Heart left ventricle (tissue), 16 donors: ENCODE results near the gene YY1AP1. TPM values are rescaled to one million over a fixed set of nuclear protein-coding genes. Genes with fewer than 3 reads are reported as not detected.
"Not testable (repeated sequence)": the region's sequence is repeated elsewhere in the genome, so short reads cannot be mapped to it uniquely, and the experiment has no call there.

Experiments used
- ATAC-seq, 4 donors: fragments of 200-7000 bp; cut with Tn5 transposase; one replicate each; pipeline ENCODE4 v1.9.1; 2020 to 2022; ENCODE audit warnings: moderate library complexity in 4 of 4, mild to moderate bottlenecking in 3 of 4, moderate number of reproducible peaks in 1 of 4
- DNase-seq, 5 donors: peaks; one replicate each; pipeline ENCODE4 v3.0.0-alpha.2; 2020
- H3K27ac ChIP-seq, 12 donors: fragments of 200-600 bp; sonication (generic) in 4 of 12; one replicate each; pipeline versions ENCODE4 v1.5.0 to v1.8.0; 2016 to 2022; ENCODE audit warnings: mild to moderate bottlenecking in 2 of 12
- H3K27me3 ChIP-seq, 9 donors: fragments of 200-600 bp; sonication (generic) in 2 of 9; one replicate each; pipeline versions ENCODE4 v1.5.1 to v1.8.0; 2016 to 2022; ENCODE audit warnings: mild to moderate bottlenecking in 3 of 9
- H3K36me3 ChIP-seq, 9 donors: fragments of 200-600 bp; sonication (generic) in 2 of 9; one replicate each; pipeline versions ENCODE4 v1.5.0 to v1.8.0; 2018 to 2022; ENCODE audit warnings: mild to moderate bottlenecking in 2 of 9
- H3K4me1 ChIP-seq, 12 donors: fragments of 200-600 bp; sonication (generic) in 4 of 12; one replicate each; pipeline versions ENCODE4 v1.5.0 to v1.8.0; 2016 to 2022; ENCODE audit warnings: mild to moderate bottlenecking in 3 of 12
- H3K4me3 ChIP-seq, 12 donors: fragments of 200-600 bp; sonication (generic) in 4 of 12; one replicate each; pipeline versions ENCODE4 v1.5.0 to v1.8.0; 2017 to 2022; ENCODE audit warnings: mild to moderate bottlenecking in 9 of 12, moderate library complexity in 4 of 12
- H3K9me3 ChIP-seq, 12 donors: fragments of 200-600 bp; sonication (generic) in 4 of 12; one replicate each; pipeline versions ENCODE4 v1.5.0 to v1.8.0; 2016 to 2022; ENCODE audit warnings: mild to moderate bottlenecking in 1 of 12
- CTCF ChIP-seq, 12 donors: fragments of 200-600 bp; sonication (generic) in 4 of 12; IDR thresholded peaks; one replicate each; pipeline versions ENCODE4 v1.5.0 to v1.8.0; 2018 to 2022; ENCODE audit warnings: antibody characterized with exemption in 12 of 12, mild to moderate bottlenecking in 5 of 12
- POLR2A ChIP-seq, 2 donors: fragments of 450-650 bp; IDR thresholded peaks; one replicate each; pipeline ENCODE4 v1.6.1; 2017; ENCODE audit warnings: antibody characterized with exemption in 2 of 2, mild to moderate bottlenecking in 2 of 2, moderate library complexity in 2 of 2
- WGBS, 4 donors: extraction: QIAGEN DNeasy Blood & Tissue Kit in 2 of 4; methylation state at CpG; one replicate each; pipeline versions ENCODE4 v1.1.5 to v1.1.7; 2013 to 2018; 5-methylcytosine and 5-hydroxymethylcytosine counted together
- intact Hi-C, 10 donors: fragments of 100-400 bp; cut with DNase I; formaldehyde crosslinking; loops; one replicate each; pipeline versions ENCODE4 v1.11.1 to v1.14.2; 2022
- polyA plus RNA-seq, 2 donors: library from polyadenylated mRNA; stranded (reverse); fragments of 200-250 nt; gene quantifications; one replicate each; pipeline ENCODE4 v1.2.3, GENCODE V29; 2013
- total RNA-seq, 9 donors: library from RNA; depleted of rRNA in 2 of 9; stranded (reverse); fragments of >200 nt in 2 of 9; fragmentation: NEBNext Ultra II Directional in 3 of 9; extraction: Animal tissue kit (Norgen Biotek cat#: 25700) in 3 of 9; gene quantifications; one replicate each; pipeline versions ENCODE4 v1.1.0 to v1.2.4, GENCODE V29; 2016 to 2023
- donor health status: ischemic (EF 13 %, LVEDD 7.1; RV severe dilation, severe dysfunction).
- donor health status: healthy with polysubstance abuse.
- donor health status: DM: no; HTN: yes; CAD: no.
- donor health status: DM: no; HTN: no; CAD: no.
- donor health status: ischemic (EF 25% LVEDD 6.9; RV normal size, moderate dysfunction).
- donor health status: ischemic (EF 25% LVEDD 5.7; RV mildly dilated, moderate dysfunction).
- donor health status: healthy.
- donor health status: DM: yes; HTN: yes; CAD: no.
- donor health status: ischemic (EF 35%, LVEDD 5.7; RV mildly dilated, moderate dysfunction).
- donor health status: nonischemic (EF 11% LVEDD 7.7; RV severe dilation, severe dysfunction).
- donor health status: DM: yes; HTN: yes; CAD: no.
- donor health status: PGD.
- donor health status: ischemic (EF 29% LVEDD 5.4; RV normal size, mild dysfunction).
- donor health status: nonischemic (EF 23%, LVEDD 6.1; RV moderate dilation, normal function).

YY1AP1 gene
- total and polyA plus RNA-seq, 11 donors: 23.9 to 124 (median 63.7) TPM

DNA sequence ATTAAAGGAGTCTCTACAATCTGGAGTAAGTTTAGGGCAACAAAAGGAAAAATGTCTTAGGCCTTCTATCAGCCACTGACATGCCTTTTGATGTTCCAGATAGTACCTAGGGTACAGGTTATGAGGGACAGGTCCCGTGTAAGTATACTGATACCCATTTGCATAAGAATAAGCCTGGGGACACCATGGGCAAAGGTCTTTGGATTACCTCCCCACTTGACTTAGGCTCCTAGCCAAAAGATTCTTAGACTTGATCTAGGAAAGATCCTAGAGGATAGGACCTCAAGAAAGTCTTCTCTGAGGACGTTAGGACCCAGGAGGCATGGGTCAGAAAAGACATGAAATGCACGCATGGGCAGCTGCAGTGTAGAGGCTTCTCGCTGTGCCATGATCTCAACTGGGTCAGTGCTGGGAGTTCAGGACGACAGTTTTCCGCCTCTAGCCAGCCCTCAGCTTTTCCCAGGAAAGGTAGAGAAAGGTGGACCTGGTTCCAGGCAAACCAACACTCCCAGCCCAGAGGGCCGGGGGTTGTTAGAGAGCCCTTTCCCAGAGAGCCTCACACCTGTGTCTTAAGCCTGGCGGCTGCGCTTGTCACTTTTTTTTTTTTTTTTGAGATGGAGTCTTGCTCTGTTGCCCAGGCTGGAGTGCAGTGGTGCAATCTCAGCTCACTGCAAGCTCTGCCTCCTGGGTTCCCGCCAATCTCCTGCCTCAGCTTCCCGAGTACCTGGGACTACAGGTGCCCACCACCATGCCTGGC is 52.0 kb downstream of the YY1AP1 start:
- peak overlapping the region in 8 of 12 donors; percentile 2 to 63 (median 40) for H3K4me3 ChIP-seq
- no peak for TF ChIP-seq POLR2A (IDR thresholded peaks at IDR 0.05)
- no peak for TF ChIP-seq CTCF (IDR thresholded peaks at IDR 0.05)
- peak in 1 of 4 donors; percentile 22 for ATAC-seq
- H3K4me1 ChIP-seq: peaks cover 0 to 20% (median 0%) of the 10 kb centered on the region in 12 donors
- peak overlapping the region in 6 of 12 donors; percentile 7 to 84 (median 44) for H3K27ac ChIP-seq
- intact Hi-C loops: no loop called here
- H3K9me3 ChIP-seq: peaks cover 0 to 3% (median 0%) of the 10 kb centered on the region in 12 donors
- no peak for DNase-seq
- H3K27me3 ChIP-seq: no peaks in the 10 kb centered on the region
- WGBS, 4 donors: 74 to 89% (median 85%) methylated on average over 11 of the region's 11 CpGs
- H3K36me3 ChIP-seq: no peaks in the 10 kb centered on the region

- 72 to 90% (median 86%) methylated on average over 4 to 5 of the region's 7 CpGs for WGBS, 4 donors
- H3K9me3 ChIP-seq, H3K27ac ChIP-seq, intact Hi-C loops, H3K36me3 ChIP-seq, ATAC-seq, H3K4me3 ChIP-seq, DNase-seq, H3K27me3 ChIP-seq, H3K4me1 ChIP-seq: not testable (repeated sequence)
These were observed 62.1 kb downstream of the YY1AP1 start for GRCh38 chr1:155626428-155626827.

- intact Hi-C loops: no loop called here
- ATAC-seq (no peak), DNase-seq (no peak)
- 54 to 88% (median 77%) methylated on average over 1 of the region's 1 CpG for WGBS, 4 donors
- Histone ChIP-seq H3K4me3 (no peak overlapping the region), H3K36me3 (no peaks in the 10 kb centered on the region), H3K9me3 (no peaks in the 10 kb centered on the region), H3K27me3 (no peaks in the 10 kb centered on the region), H3K27ac (no peak overlapping the region), H3K4me1 (no peaks in the 10 kb centered on the region)
- TF ChIP-seq CTCF (IDR thresholded peaks at IDR 0.05) (no peak), POLR2A (IDR thresholded peaks at IDR 0.05) (no peak)
These were observed 65.2 kb downstream of the YY1AP1 start for GRCh38 chr1:155623357-155623756.

GRCh38 chr1:155622191-155622590 is 66.4 kb downstream of the YY1AP1 start:
- intact Hi-C loops: no loop called here
- WGBS, 4 donors: 50 to 83% (median 68%) methylated on average over 2 of the region's 2 CpGs

GRCh38 chr1:155613226-155613625 is 75.3 kb downstream of the YY1AP1 start:
- WGBS, 4 donors: no CpG with 5 or more reads among the region's 2 CpGs
- peaks cover 0 to 21% (median 13%) of the 10 kb centered on the region in 9 donors for H3K36me3 ChIP-seq
- ATAC-seq: not testable (repeated sequence)

More at GRCh38 chr1:155622191-155622590, 66.4 kb downstream of the YY1AP1 start:
- Histone ChIP-seq H3K27me3 (no peaks in the 10 kb centered on the region), H3K4me1 (no peaks in the 10 kb centered on the region), H3K27ac (no peak overlapping the region), H3K4me3 (no peak overlapping the region), H3K36me3 (no peaks in the 10 kb centered on the region), H3K9me3 (no peaks in the 10 kb centered on the region)
- DNase-seq (no peak), ATAC-seq (no peak)
- no peak for TF ChIP-seq POLR2A (IDR thresholded peaks at IDR 0.05)
- no peak for TF ChIP-seq CTCF (IDR thresholded peaks at IDR 0.05)

GRCh38 chr1:155610257-155610647 is 78.3 kb downstream of the YY1AP1 start:
- H3K27ac ChIP-seq, H3K4me1 ChIP-seq, DNase-seq, H3K27me3 ChIP-seq, intact Hi-C loops, H3K9me3 ChIP-seq: not testable (repeated sequence)
- Histone ChIP-seq H3K4me3 (peak overlapping the region; percentile 30 to 84 (median 64)), H3K36me3 (peaks cover 0 to 20% (median 13%) of the 10 kb centered on the region in 9 donors)
- ATAC-seq: peak in 3 of 4 donors; percentile 29 to 48 (median 46)
- WGBS, 4 donors: 0 to 4% (median 0%) methylated on average over 2 to 5 of the region's 33 CpGs; no CpG with 5 or more reads in 1 of the 4 donors

More at GRCh38 chr1:155613226-155613625, 75.3 kb downstream of the YY1AP1 start:
- H3K9me3 ChIP-seq, intact Hi-C loops, H3K27me3 ChIP-seq, H3K4me3 ChIP-seq, H3K4me1 ChIP-seq, DNase-seq, H3K27ac ChIP-seq: not testable (repeated sequence)
